ENCODE measurements around the gene POLR1B. TPM values are rescaled to one million over a fixed set of nuclear protein-coding genes. Genes with fewer than 3 reads are reported as not detected.

The POLR1B gene
- total RNA-seq, 1 experiment from 2014 or later = 70.0 TPM

DNA sequence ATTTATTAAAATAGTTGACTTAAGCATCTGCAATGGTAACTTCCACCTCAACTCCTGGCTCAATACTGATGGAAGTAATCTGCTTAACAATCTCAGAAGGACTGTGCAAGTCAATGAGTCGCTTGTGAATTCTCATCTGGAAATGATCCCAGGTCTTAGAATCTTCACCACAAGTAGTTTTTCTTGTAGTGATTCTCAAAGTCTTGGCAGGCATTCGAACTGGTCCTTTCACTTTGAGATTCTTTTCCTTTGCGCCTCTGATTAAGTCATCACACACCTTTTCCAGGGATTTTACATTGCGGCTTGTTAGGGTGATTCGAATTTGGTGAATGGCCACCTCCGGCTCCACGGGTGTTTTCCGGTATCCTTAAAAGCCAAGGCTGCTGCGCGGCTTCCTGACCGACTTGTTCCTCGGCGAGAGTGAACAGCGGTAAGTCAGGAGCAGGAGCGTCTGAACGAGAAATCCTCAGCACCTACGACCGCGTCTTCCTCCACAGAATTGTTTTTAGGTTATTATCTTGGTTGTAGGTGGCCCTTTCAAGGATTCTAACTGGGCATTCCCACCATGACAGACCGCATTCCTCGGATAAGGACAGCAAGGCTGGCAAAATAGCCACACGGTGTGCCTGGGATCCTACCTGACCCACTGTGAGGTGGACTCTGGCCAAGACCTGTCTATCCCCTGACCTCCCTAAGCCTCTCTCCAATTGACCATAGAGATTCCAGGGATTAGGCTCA, 79.7 kb downstream of the POLR1B start:
- CTCF ChIA-PET = no interaction called here
- POLR2A ChIA-PET (ENCODE audit: low non-redundant PET) = no interaction called here

DNA sequence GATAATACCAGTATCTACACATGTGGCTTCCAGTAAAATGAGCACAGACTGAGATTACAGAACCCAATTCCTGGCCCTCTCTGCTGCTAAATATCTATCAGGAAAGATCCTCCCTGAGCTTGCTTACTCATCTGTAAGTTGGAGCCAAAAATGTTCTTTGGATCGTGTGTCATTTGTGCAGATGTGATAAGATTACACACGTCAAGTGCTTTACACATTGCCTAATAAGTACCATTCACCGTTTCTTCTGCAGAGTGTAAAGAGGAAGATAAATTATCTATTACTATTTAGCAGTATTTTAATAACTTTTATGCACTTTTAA, 80.2 kb downstream of the POLR1B start:
- POLR2A ChIA-PET (ENCODE audit: low non-redundant PET) = no interaction called here
- Histone ChIP-seq H3K4me3 (ENCODE audit: low read depth, low read length, poor library complexity, severe bottlenecking) (peak overlapping the region; percentile 30), H3K27ac (ENCODE audit: low read depth, low read length, poor library complexity, severe bottlenecking) (no peak overlapping the region)

More for the DNA sequence above, 79.7 kb downstream of the POLR1B start:
- no peaks in the 10 kb centered on the region for H3K36me3 ChIP-seq (ENCODE audit: insufficient read depth, low read length, poor library complexity, severe bottlenecking)
- no peak for TF ChIP-seq EZH2 (IDR thresholded peaks at IDR 0.05; ENCODE audit: borderline replicate concordance, low read depth, low read length, poor library complexity, severe bottlenecking)
- H3K4me1 ChIP-seq (ENCODE audit: insufficient read depth, low read length, poor library complexity, severe bottlenecking) = peaks cover 4% of the 10 kb centered on the region
- no peak overlapping the region for H3K27ac ChIP-seq (ENCODE audit: low read depth, low read length, poor library complexity, severe bottlenecking)
- intact Hi-C loops (cut with micrococcal nuclease; ENCODE audit: unreplicated experiment) = no loop called here
- no TSS peak for BruUV-seq (replicated peaks)
- no peaks in the 10 kb centered on the region for H3K9me3 ChIP-seq (ENCODE audit: low read depth, low read length, poor library complexity, severe bottlenecking)
- no peaks in the 10 kb centered on the region for H3K27me3 ChIP-seq (replicated peaks; ENCODE audit: insufficient read depth, low read depth, low read length, poor library complexity)
- H3K4me3 ChIP-seq (ENCODE audit: low read depth, low read length, poor library complexity, severe bottlenecking) = peak overlapping the region; percentile 30
- DNase-seq (ENCODE audit: low spot score) = peak; percentile 41

DNA sequence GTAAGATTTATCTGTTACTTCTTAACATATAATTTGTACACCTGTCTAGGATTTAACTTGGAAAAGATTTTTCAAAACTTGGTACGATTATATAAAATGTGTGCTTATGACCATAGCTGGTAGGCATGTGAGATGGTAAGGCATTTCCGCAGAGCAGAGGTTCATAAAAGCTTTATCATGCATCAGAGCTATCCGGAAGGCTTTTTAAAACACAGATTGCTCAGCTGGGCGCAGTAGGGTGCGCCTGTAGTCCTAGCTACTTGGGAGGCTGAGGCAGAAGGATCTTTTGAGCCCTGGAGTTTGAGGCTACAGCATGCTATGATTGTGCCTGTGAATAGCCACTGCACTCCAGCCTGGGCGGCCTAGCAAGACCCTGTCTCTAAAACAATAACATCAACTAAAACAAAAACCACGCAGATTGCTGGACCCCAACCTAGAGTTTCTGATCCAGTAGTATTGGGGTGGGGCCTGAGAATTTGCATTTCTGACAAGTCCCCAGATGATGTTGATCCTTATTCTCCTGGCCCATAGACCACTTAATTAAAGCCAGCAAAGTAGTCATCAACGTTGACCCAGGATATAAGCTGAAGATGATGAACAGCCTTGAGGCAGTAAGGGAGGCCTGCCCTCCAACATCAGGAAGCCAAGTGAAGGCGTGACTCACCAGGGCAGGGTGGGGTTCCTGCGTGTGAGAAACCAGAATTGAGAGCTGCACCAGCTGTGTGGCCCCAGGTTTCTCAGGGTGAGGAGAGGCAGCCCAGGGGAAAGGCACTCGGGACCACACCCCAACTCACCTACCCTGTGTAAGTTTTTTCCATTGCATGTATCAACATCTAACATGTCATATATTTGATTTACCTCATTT, 81.9 kb downstream of the POLR1B start:
- H3K4me1 ChIP-seq (ENCODE audit: insufficient read depth, low read length, poor library complexity, severe bottlenecking) = peaks cover 4% of the 10 kb centered on the region
- no peak overlapping the region for H3K4me3 ChIP-seq (ENCODE audit: low read depth, low read length, poor library complexity, severe bottlenecking)
- H3K9me3 ChIP-seq (ENCODE audit: low read depth, low read length, poor library complexity, severe bottlenecking) = no peaks in the 10 kb centered on the region
- TF ChIP-seq CTCF (conservative IDR thresholded peaks at IDR 0.05; ENCODE audit: low read depth, low read length) = no peak
- no peak for TF ChIP-seq EZH2 (IDR thresholded peaks at IDR 0.05; ENCODE audit: borderline replicate concordance, low read depth, low read length, poor library complexity, severe bottlenecking)
- no peak overlapping the region for H3K27ac ChIP-seq (ENCODE audit: low read depth, low read length, poor library complexity, severe bottlenecking)
- ChIA-PET POLR2A (ENCODE audit: low non-redundant PET) (no interaction called here), CTCF (interaction anchor here (0.6 kb wide), 1 partner anchor 79 kb away, joined by 4 read pairs; no protein-coding TSS in a partner anchor)
- H3K36me3 ChIP-seq (ENCODE audit: insufficient read depth, low read length, poor library complexity, severe bottlenecking) = no peaks in the 10 kb centered on the region
- BruUV-seq (replicated peaks) = no TSS peak
- intact Hi-C loops (cut with micrococcal nuclease; ENCODE audit: unreplicated experiment) = no loop called here
- no peaks in the 10 kb centered on the region for H3K27me3 ChIP-seq (replicated peaks; ENCODE audit: insufficient read depth, low read depth, low read length, poor library complexity)
- DNase-seq (ENCODE audit: low spot score) = peak; percentile 22

More for the DNA sequence above, 80.2 kb downstream of the POLR1B start:
- Histone ChIP-seq H3K4me1 (ENCODE audit: insufficient read depth, low read length, poor library complexity, severe bottlenecking) (peaks cover 4% of the 10 kb centered on the region), H3K9me3 (ENCODE audit: low read depth, low read length, poor library complexity, severe bottlenecking) (no peaks in the 10 kb centered on the region), H3K27me3 (replicated peaks; ENCODE audit: insufficient read depth, low read depth, low read length, poor library complexity) (no peaks in the 10 kb centered on the region), H3K36me3 (ENCODE audit: insufficient read depth, low read length, poor library complexity, severe bottlenecking) (no peaks in the 10 kb centered on the region)
- BruUV-seq (replicated peaks) = no TSS peak
- TF ChIP-seq CTCF (conservative IDR thresholded peaks at IDR 0.05; ENCODE audit: low read depth, low read length) (no peak), EZH2 (IDR thresholded peaks at IDR 0.05; ENCODE audit: borderline replicate concordance, low read depth, low read length, poor library complexity, severe bottlenecking) (no peak)
- DNase-seq (ENCODE audit: low spot score) = peak; percentile 59
- CTCF ChIA-PET = interaction anchor here (0.5 kb wide), 1 partner anchor 45 kb away, joined by 7 read pairs; no protein-coding TSS in a partner anchor
- intact Hi-C loops (cut with micrococcal nuclease; ENCODE audit: unreplicated experiment) = no loop called here

All from A673 (cell line).